Skeletal muscle satellite cell (primary cell): ENCODE measurements around the gene ESR2.
"Not testable (repeated sequence)": the region's sequence is repeated elsewhere in the genome, so short reads cannot be mapped to it uniquely, and the experiment has no call there.

ENCODE experiments used
- H3K27me3 ChIP-seq: 2 replicates; pipeline ENCODE4 v1.7.0; 2013; ENCODE audit warnings: low read length; ENCODE audit not compliant: control insufficient read depth, insufficient read depth
- H3K36me3 ChIP-seq: 2 replicates; pipeline ENCODE4 v1.7.0; 2013; ENCODE audit warnings: mild to moderate bottlenecking, control low read depth, low read length; ENCODE audit not compliant: insufficient read depth
- H3K4me1 ChIP-seq: 2 replicates; pipeline ENCODE4 v1.7.0; 2013; ENCODE audit warnings: low read length; ENCODE audit not compliant: control insufficient read depth, insufficient read depth
- H3K4me2 ChIP-seq: 2 replicates; pipeline ENCODE4 v1.7.0; 2013; ENCODE audit warnings: mild to moderate bottlenecking, low read length
- H3K4me3 ChIP-seq: 2 replicates; pipeline ENCODE4 v1.7.0; 2013; ENCODE audit warnings: low read length
- H3K9ac ChIP-seq: 2 replicates; pipeline ENCODE4 v1.7.0; 2013; ENCODE audit warnings: mild to moderate bottlenecking, low read depth, low read length, moderate library complexity
- H3K9me3 ChIP-seq: replicated peaks from 2 replicates; pipeline ENCODE4 v1.7.0; 2013; ENCODE audit warnings: mild to moderate bottlenecking, control low read depth, low read length

ESR2 gene

DNA sequence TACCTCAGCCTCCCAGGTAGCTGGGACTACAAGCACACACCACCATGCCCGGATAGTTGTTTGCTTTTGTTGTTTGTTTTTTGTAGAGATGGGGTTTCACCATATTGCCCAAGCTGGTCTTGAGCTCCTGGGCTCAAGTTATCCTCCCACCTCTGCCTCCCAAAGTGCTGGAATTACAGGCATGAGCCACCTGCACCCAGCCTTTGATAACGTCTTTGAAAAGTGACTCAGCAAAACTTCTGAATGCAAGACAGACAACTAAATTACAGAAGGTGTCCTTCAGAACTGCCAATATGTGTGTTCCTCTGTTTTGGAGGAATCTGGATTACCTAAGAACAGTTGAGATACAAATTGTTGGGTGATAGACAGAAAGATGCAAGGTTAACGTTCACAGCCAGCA, 99.8 kb downstream of the ESR2 start:
- no peak overlapping the region for H3K4me3 ChIP-seq
- H3K36me3 ChIP-seq, result no peaks in the 10 kb centered on the region
- H3K9ac ChIP-seq, result no peak overlapping the region
- H3K9me3 ChIP-seq, result no peaks in the 10 kb centered on the region
- no peak overlapping the region for H3K4me2 ChIP-seq
- no peaks in the 10 kb centered on the region for H3K27me3 ChIP-seq
- peaks cover 12% of the 10 kb centered on the region for H3K4me1 ChIP-seq

DNA sequence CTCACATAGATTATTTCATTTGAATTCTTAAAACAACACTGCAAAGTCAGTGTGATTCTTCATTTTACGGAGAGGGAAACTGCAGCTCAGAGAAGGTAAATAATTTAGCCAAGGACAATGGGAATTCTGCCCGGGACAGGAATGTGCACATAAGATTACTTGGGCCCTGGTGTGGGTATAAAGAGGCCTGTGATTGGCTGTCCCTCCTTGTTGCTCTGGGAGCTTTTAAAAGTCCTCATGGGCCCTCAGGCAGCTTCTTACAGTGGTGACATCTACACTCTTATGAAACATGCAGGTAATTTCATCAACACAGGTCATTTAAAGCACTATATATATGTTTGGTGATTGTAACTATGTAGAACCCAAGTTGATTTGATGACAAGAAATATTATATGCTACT, 100.3 kb downstream of the ESR2 start:
- H3K27me3 ChIP-seq, result no peaks in the 10 kb centered on the region
- no peak overlapping the region for H3K4me3 ChIP-seq
- H3K4me2 ChIP-seq, result no peak overlapping the region
- no peaks in the 10 kb centered on the region for H3K36me3 ChIP-seq
- no peak overlapping the region for H3K9ac ChIP-seq
- no peaks in the 10 kb centered on the region for H3K9me3 ChIP-seq
- H3K4me1 ChIP-seq, result peaks cover 12% of the 10 kb centered on the region

DNA sequence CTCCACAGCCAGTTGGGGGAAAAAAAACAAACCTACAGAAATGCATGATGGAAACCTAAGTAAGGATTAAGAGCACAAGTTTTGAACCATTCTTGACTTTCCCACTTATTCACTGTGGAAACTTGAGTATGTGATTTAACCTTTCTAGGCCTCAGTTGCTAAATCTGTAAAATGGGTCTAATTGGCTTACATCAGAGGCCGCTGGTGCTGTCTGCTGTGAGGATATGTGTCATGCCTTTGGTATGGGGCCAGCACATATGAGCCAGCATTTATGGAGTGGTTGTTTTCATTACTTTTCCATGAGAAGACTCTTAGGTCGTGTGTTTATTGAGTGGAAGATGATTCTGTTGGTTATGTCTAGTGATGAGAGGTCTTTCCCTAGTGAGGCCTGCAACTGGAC, 102.4 kb downstream of the ESR2 start:
- H3K4me3 ChIP-seq, result no peak overlapping the region
- peaks cover 7% of the 10 kb centered on the region for H3K4me1 ChIP-seq
- H3K4me2 ChIP-seq, result no peak overlapping the region
- H3K9me3 ChIP-seq, result no peaks in the 10 kb centered on the region
- no peak overlapping the region for H3K9ac ChIP-seq
- no peaks in the 10 kb centered on the region for H3K27me3 ChIP-seq
- no peaks in the 10 kb centered on the region for H3K36me3 ChIP-seq

DNA sequence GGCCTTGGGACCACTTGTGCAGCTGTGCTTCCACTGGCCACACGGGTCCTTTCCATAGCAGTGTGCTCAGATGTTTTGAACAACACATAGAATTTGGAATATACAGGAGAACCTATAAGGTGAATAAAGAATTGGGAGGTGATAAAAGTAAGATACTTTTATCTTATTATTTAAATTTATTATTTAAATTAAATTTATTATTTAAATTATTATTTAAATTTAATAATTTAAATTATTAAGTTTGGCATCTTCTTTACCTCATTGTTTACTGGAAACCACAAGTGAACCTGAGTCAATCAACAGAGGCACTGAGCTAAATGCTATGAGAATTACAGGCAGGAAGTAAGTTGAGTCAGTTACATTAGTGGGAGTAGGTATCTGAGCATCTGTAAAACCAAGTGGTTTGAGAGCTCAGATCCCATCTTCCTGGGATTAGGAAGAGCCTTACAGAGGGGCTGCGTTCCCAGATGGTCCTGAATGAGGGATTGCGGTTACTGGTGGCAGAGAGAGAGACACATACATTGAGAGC, 103.1 kb downstream of the ESR2 start:
- Histone ChIP-seq H3K27me3 (no peaks in the 10 kb centered on the region), H3K9me3 (no peaks in the 10 kb centered on the region), H3K9ac (no peak overlapping the region), H3K4me3 (no peak overlapping the region), H3K4me1 (peaks cover 7% of the 10 kb centered on the region), H3K4me2 (no peak overlapping the region), H3K36me3 (no peaks in the 10 kb centered on the region)

DNA sequence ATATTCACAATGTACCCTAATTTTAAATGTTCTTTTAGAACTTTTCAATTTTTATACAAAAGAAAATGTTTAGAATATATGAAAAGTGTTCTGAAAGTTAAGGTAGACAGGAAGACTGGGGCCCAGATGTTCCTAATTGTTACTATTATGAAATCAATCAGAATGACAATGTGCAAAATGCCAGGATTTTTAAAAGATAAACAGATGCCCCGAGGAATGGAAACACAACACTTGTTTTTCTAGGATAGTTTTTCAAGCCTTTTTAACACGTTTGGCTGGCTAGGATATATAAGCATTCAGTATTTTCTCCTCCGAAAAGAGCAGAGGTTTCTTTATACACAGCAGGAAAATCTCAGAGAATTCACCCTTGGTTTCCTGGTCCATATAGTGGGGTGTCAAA, 106.8 kb downstream of the ESR2 start:
- Histone ChIP-seq H3K4me3 (no peak overlapping the region), H3K9ac (no peak overlapping the region), H3K9me3 (no peaks in the 10 kb centered on the region), H3K4me1 (peaks cover 4% of the 10 kb centered on the region), H3K27me3 (no peaks in the 10 kb centered on the region), H3K36me3 (no peaks in the 10 kb centered on the region), H3K4me2 (no peak overlapping the region)

DNA sequence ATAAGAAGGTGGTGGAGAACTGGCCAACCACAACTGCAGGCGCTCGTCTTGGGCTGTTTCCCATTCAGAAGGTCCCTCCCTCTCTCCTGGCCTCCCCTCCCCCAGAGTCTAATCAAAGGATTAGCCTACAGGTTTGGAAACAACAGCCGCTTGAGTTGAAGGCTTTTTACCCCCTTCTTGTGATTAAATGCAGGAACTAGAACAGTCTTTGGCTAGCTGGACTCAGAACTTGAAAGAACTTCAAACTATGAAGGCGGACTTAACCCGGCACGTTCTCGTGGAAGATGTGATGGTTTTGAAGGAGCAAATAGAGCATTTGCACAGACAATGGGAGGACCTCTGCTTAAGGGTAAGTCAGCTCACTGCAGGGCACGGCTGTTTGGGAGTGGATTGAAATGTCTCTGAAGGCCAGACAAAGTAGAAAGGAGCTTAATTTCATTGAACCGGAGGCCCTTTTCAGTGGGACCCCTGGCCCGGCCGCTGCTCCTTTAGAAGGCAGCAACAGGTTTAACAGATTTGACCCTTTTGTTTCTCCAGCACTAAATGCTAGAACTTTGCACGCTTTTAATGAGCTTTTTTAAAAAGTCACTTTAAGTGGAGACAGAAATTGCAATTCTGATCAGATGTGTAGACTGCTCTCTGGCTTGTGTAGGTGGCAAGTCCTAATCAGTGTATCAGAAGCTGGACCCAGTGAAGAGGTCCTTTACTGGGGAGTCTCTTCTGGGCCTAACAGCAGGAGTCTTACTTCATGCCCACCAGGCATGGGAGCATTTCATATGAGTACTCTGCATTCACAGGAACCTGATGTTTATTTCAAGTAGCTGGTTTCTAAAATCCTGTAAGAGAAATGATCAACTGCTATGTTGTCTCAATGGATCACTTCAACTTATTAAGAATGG, 107.7 kb downstream of the ESR2 start:
- H3K9me3 ChIP-seq, result no peaks in the 10 kb centered on the region
- no peak overlapping the region for H3K9ac ChIP-seq
- H3K36me3 ChIP-seq, result no peaks in the 10 kb centered on the region
- no peak overlapping the region for H3K4me3 ChIP-seq
- no peak overlapping the region for H3K4me2 ChIP-seq
- no peaks in the 10 kb centered on the region for H3K27me3 ChIP-seq
- no peaks in the 10 kb centered on the region for H3K4me1 ChIP-seq

DNA sequence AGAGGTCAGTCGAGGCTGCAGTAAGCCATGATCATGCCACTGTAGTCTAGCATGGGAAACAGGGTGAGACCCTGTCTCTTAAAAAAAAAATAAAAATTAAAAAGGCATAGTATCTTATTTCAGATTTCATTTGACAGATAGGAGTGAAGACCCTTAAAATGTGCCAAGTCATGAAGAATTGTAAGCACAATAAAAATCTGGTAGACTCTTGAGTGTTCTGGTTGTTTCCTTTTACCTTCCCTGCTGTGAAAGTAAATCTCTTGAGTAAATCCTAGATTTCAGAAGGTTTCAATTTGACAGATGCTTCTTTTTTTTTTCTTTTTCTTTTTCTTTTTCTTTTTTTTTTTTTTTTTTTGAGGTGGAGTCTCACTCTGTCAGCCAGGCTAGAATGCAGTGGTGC, 109.0 kb downstream of the ESR2 start:
- Histone ChIP-seq H3K4me3 (no peak overlapping the region), H3K9ac (no peak overlapping the region), H3K27me3 (no peaks in the 10 kb centered on the region), H3K4me1 (no peaks in the 10 kb centered on the region), H3K9me3 (no peaks in the 10 kb centered on the region), H3K4me2 (no peak overlapping the region), H3K36me3 (no peaks in the 10 kb centered on the region)

DNA sequence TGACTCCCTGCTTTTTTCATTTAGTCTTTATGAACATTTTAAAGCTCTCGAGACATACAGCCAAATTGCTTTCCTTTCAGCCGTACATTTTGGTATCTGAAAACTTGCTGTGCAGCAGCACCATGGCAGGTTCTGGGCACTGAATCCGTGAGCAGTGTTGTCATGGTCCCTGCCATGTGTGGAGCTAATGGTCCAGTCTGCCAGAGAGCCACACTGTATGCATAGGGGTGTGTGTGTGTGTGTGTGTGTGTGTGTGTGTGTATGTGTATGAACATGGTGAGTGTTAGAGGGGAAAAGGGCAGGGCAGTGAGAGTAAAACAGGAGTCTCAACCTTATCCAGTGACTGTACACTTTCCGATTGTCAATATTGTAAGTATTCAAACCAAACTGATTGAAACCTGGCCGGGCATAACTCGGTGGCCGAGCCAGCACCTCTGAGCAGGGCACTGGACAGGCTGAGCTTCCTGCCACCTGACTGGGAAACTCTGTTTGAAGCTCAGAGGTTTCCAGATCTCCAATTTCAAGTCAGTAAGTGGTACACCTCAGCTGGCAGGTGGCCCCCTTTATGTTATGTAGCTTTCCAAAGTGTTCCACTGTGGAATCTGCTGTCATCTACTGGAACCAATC, 110.0 kb downstream of the ESR2 start:
- Histone ChIP-seq H3K9ac (no peak overlapping the region), H3K4me3 (no peak overlapping the region), H3K27me3 (no peaks in the 10 kb centered on the region), H3K4me2 (no peak overlapping the region), H3K9me3 (no peaks in the 10 kb centered on the region), H3K4me1 (no peaks in the 10 kb centered on the region), H3K36me3 (no peaks in the 10 kb centered on the region)

DNA sequence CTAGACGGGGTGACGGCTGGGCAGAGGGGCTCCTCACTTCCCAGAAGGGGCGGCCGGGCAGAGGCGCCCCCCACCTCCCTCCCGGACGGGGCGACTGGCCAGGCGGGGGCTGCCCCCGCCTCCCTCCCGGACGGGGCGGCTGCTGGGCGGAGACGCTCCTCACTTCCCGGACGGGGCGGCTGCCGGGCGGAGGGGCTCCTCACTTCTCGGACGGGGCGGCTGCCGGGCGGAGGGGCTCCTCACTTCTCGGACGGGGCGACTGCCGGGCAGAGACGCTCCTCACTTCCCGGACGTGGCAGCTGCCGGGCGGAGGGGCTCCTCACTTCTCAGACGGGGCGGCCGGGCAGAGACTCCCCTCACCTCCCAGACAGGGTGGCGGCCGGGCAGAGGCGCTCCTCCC, 111.3 kb downstream of the ESR2 start:
- H3K9ac ChIP-seq, H3K36me3 ChIP-seq: not testable (repeated sequence)

DNA sequence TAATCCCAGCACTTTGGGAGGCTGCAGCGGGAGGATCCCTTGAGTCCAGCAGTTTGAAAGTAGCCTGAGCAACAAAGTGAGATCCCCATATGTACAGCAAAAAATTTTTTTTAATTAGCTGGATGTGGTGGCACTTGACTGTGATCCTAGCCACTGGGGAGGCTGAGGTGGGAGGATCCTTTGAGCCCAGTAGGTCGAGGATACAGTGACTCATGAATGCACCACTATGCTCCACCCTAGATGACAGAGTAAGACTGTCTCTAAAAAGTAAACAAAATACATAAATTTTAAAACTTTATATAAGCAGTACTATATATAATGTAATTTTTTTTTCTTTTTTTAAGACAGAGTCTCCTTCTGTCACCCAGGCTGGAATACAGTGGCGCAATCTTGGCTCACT, 115.4 kb downstream of the ESR2 start:
- H3K9ac ChIP-seq, result no peak overlapping the region
- no peaks in the 10 kb centered on the region for H3K4me1 ChIP-seq
- no peaks in the 10 kb centered on the region for H3K27me3 ChIP-seq
- no peaks in the 10 kb centered on the region for H3K9me3 ChIP-seq
- no peaks in the 10 kb centered on the region for H3K36me3 ChIP-seq
- H3K4me2 ChIP-seq, result no peak overlapping the region
- H3K4me3 ChIP-seq, result no peak overlapping the region

More for the DNA sequence above, 111.3 kb downstream of the ESR2 start:
- H3K27me3 ChIP-seq, H3K4me2 ChIP-seq, H3K9me3 ChIP-seq, H3K4me3 ChIP-seq, H3K4me1 ChIP-seq: not testable (repeated sequence)

DNA sequence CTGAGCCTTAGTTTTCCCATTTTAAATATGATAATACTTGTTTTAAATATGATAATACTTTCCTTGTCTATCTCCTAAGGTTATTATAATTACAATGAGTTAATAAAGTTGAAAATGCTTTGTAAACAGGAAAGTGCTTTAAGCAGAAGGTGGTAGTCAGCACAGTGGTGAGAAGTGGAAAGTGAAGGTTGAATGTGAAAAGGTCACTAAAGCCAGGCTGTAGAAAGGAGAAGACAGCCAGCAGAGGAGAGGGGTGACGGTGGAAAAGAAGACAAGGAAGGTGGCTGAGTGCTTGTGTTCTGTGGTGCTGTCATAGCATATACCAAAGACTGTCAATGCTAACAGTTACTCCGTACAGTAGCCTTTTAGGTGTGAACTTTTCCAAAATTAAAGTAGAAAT, 117.8 kb downstream of the ESR2 start:
- Histone ChIP-seq H3K36me3 (no peaks in the 10 kb centered on the region), H3K4me2 (no peak overlapping the region), H3K4me1 (no peaks in the 10 kb centered on the region), H3K4me3 (no peak overlapping the region), H3K9ac (no peak overlapping the region), H3K27me3 (no peaks in the 10 kb centered on the region), H3K9me3 (no peaks in the 10 kb centered on the region)
